Measurements from ENCODE around the gene OARD1.

OARD1 gene

GRCh38 chr6:41072836-41073202 is 663 bp upstream of the OARD1 start, which contains the start of gene NFYA:
TSS of gene NFYA (plus strand) at chr6:41072974. CDS start at chr6:41079090, 6,116 bp downstream.
- no peak for DNase-seq (ENCODE audit: low spot score)
- Histone ChIP-seq H3K4ac (ENCODE audit: low read length) (peak within 1 kb of the TSS; percentile 58), H2BK12ac (ENCODE audit: low read length) (peak within 1 kb of the TSS; percentile 49), H3K14ac (ENCODE audit: low read length) (peak within 1 kb of the TSS; percentile 79), H3K79me1 (ENCODE audit: low read depth, low read length) (peaks cover 3% of the 10 kb centered on the region), H3K36me3 (replicated peaks in 1 of 2; ENCODE audit: control insufficient read depth in 2 of 2, insufficient read depth in 2 of 2, low read length in 2 of 2) (peaks cover 2 to 29% of the 10 kb centered on the region in 2 donors), H4K8ac (ENCODE audit: low read depth, low read length) (peak within 1 kb of the TSS; percentile 19), H3K4me2 (ENCODE audit: insufficient read depth, low read length, poor library complexity, severe bottlenecking) (peak within 1 kb of the TSS; percentile 95), H3K27ac (replicated peaks; ENCODE audit: low read length) (peak within 1 kb of the TSS; percentile 99), H3K18ac (ENCODE audit: low read length) (peak within 1 kb of the TSS; percentile 98), H3K23ac (ENCODE audit: low read depth, low read length, poor library complexity) (peak within 1 kb of the TSS; percentile 87), H2AK5ac (ENCODE audit: low read depth, low read length) (peak within 1 kb of the TSS; percentile 97), H4K91ac (ENCODE audit: low read depth, low read length, poor library complexity) (no peak within 1 kb of the TSS), H2BK15ac (ENCODE audit: low read length) (no peak within 1 kb of the TSS), H3K27me3 (ENCODE audit: control insufficient read depth in 3 of 3, insufficient read depth in 3 of 3, low read depth in 1 of 3, low read length in 3 of 3) (no peaks in the 10 kb centered on the region), H3K4me3 (ENCODE audit: low read length in 2 of 2) (peak within 1 kb of the TSS; percentile 83 to 91), H3K9me3 (replicated peaks in 1 of 2; ENCODE audit: control insufficient read depth in 2 of 2, insufficient read depth in 1 of 2, low read depth in 1 of 2, low read length in 2 of 2) (no peaks in the 10 kb centered on the region), H3K4me1 (ENCODE audit: control insufficient read depth in 2 of 2, insufficient read depth in 1 of 2, low read depth in 1 of 2, low read length in 2 of 2) (peaks cover 6 to 9% of the 10 kb centered on the region in 2 donors), H3K9ac (ENCODE audit: low read depth, low read length, poor library complexity) (peak within 1 kb of the TSS; percentile 94), H2AFZ (ENCODE audit: low read length) (peak within 1 kb of the TSS; percentile 89), H2BK120ac (ENCODE audit: low read depth, low read length) (no peak within 1 kb of the TSS), H2BK5ac (ENCODE audit: low read length) (peak within 1 kb of the TSS; percentile 99)
- no CpG with 5 or more reads among the region's 37 CpGs for WGBS, 2 donors (ENCODE audit: extremely low coverage in 2 of 2, insufficient read length in 2 of 2, insufficient replicate concordance in 1 of 2)

- Histone ChIP-seq H2BK5ac (ENCODE audit: low read length) (peak overlapping the region; percentile 99), H3K27ac (replicated peaks; ENCODE audit: low read length) (peak overlapping the region; percentile 99), H3K18ac (ENCODE audit: low read length) (peak overlapping the region; percentile 98), H2BK15ac (ENCODE audit: low read length) (no peak overlapping the region), H3K27me3 (ENCODE audit: control insufficient read depth in 3 of 3, insufficient read depth in 3 of 3, low read depth in 1 of 3, low read length in 3 of 3) (no peaks in the 10 kb centered on the region), H3K79me1 (ENCODE audit: low read depth, low read length) (peaks cover 3% of the 10 kb centered on the region), H3K4me1 (ENCODE audit: control insufficient read depth in 2 of 2, insufficient read depth in 1 of 2, low read depth in 1 of 2, low read length in 2 of 2) (peaks cover 6 to 9% of the 10 kb centered on the region in 2 donors), H4K8ac (ENCODE audit: low read depth, low read length) (no peak overlapping the region), H3K4me3 (ENCODE audit: low read length in 2 of 2) (peak overlapping the region; percentile 83 to 91), H3K23ac (ENCODE audit: low read depth, low read length, poor library complexity) (peak overlapping the region; percentile 37), H2AFZ (ENCODE audit: low read length) (peak overlapping the region; percentile 89), H2BK120ac (ENCODE audit: low read depth, low read length) (no peak overlapping the region), H2BK12ac (ENCODE audit: low read length) (no peak overlapping the region), H3K4ac (ENCODE audit: low read length) (no peak overlapping the region), H3K9me3 (replicated peaks in 1 of 2; ENCODE audit: control insufficient read depth in 2 of 2, insufficient read depth in 1 of 2, low read depth in 1 of 2, low read length in 2 of 2) (no peaks in the 10 kb centered on the region), H2AK5ac (ENCODE audit: low read depth, low read length) (peak overlapping the region; percentile 20), H3K4me2 (ENCODE audit: insufficient read depth, low read length, poor library complexity, severe bottlenecking) (peak overlapping the region; percentile 95), H4K91ac (ENCODE audit: low read depth, low read length, poor library complexity) (no peak overlapping the region), H3K36me3 (replicated peaks in 1 of 2; ENCODE audit: control insufficient read depth in 2 of 2, insufficient read depth in 2 of 2, low read length in 2 of 2) (peaks cover 2 to 42% of the 10 kb centered on the region in 2 donors), H3K9ac (ENCODE audit: low read depth, low read length, poor library complexity) (peak overlapping the region; percentile 86), H3K14ac (ENCODE audit: low read length) (no peak overlapping the region)
- WGBS, 2 donors (ENCODE audit: extremely low coverage in 2 of 2, insufficient read length in 2 of 2, insufficient replicate concordance in 1 of 2), result no CpG with 5 or more reads among the region's 16 CpGs
- no peak for DNase-seq (ENCODE audit: low spot score)
These were observed 644 bp downstream of the OARD1 start for GRCh38 chr6:41071501-41071922.

GRCh38 chr6:41066867-41067304 is 5.3 kb downstream of the OARD1 start:
- Histone ChIP-seq H3K4me2 (ENCODE audit: insufficient read depth, low read length, poor library complexity, severe bottlenecking) (no peak overlapping the region), H3K14ac (ENCODE audit: low read length) (no peak overlapping the region), H3K4ac (ENCODE audit: low read length) (no peak overlapping the region), H3K36me3 (replicated peaks in 1 of 2; ENCODE audit: control insufficient read depth in 2 of 2, insufficient read depth in 2 of 2, low read length in 2 of 2) (peaks cover 5 to 82% of the 10 kb centered on the region in 2 donors), H3K9me3 (replicated peaks in 1 of 2; ENCODE audit: control insufficient read depth in 2 of 2, insufficient read depth in 1 of 2, low read depth in 1 of 2, low read length in 2 of 2) (no peaks in the 10 kb centered on the region), H3K9ac (ENCODE audit: low read depth, low read length, poor library complexity) (no peak overlapping the region), H3K27ac (replicated peaks; ENCODE audit: low read length) (no peak overlapping the region), H2BK15ac (ENCODE audit: low read length) (no peak overlapping the region), H3K23ac (ENCODE audit: low read depth, low read length, poor library complexity) (no peak overlapping the region), H4K8ac (ENCODE audit: low read depth, low read length) (no peak overlapping the region), H2AFZ (ENCODE audit: low read length) (no peak overlapping the region), H2BK5ac (ENCODE audit: low read length) (no peak overlapping the region), H3K4me3 (ENCODE audit: low read length in 2 of 2) (no peak overlapping the region), H4K91ac (ENCODE audit: low read depth, low read length, poor library complexity) (no peak overlapping the region), H3K18ac (ENCODE audit: low read length) (no peak overlapping the region), H2BK12ac (ENCODE audit: low read length) (no peak overlapping the region), H2AK5ac (ENCODE audit: low read depth, low read length) (no peak overlapping the region), H3K79me1 (ENCODE audit: low read depth, low read length) (no peaks in the 10 kb centered on the region), H3K27me3 (ENCODE audit: control insufficient read depth in 3 of 3, insufficient read depth in 3 of 3, low read depth in 1 of 3, low read length in 3 of 3) (no peaks in the 10 kb centered on the region), H2BK120ac (ENCODE audit: low read depth, low read length) (no peak overlapping the region), H3K4me1 (ENCODE audit: control insufficient read depth in 2 of 2, insufficient read depth in 1 of 2, low read depth in 1 of 2, low read length in 2 of 2) (peaks cover 0 to 4% of the 10 kb centered on the region in 2 donors)
- DNase-seq (ENCODE audit: low spot score), result peak; percentile 63
- WGBS, 2 donors (ENCODE audit: extremely low coverage in 2 of 2, insufficient read length in 2 of 2, insufficient replicate concordance in 1 of 2), result no CpG with 5 or more reads among the region's 3 CpGs

- H2BK15ac ChIP-seq (ENCODE audit: low read length), result no peak overlapping the region
- H4K91ac ChIP-seq (ENCODE audit: low read depth, low read length, poor library complexity), result no peak overlapping the region
- H3K4ac ChIP-seq (ENCODE audit: low read length), result no peak overlapping the region
- no peak overlapping the region for H3K14ac ChIP-seq (ENCODE audit: low read length)
- H3K36me3 ChIP-seq (replicated peaks in 1 of 2; ENCODE audit: control insufficient read depth in 2 of 2, insufficient read depth in 2 of 2, low read length in 2 of 2), result peaks cover 5 to 92% of the 10 kb centered on the region in 2 donors
- no peak overlapping the region for H3K4me3 ChIP-seq (ENCODE audit: low read length in 2 of 2)
- no peak for DNase-seq (ENCODE audit: low spot score)
- H3K27ac ChIP-seq (replicated peaks; ENCODE audit: low read length), result no peak overlapping the region
- H2AFZ ChIP-seq (ENCODE audit: low read length), result no peak overlapping the region
- no peak overlapping the region for H4K8ac ChIP-seq (ENCODE audit: low read depth, low read length)
- H3K9ac ChIP-seq (ENCODE audit: low read depth, low read length, poor library complexity), result no peak overlapping the region
- peaks cover 0 to 2% of the 10 kb centered on the region in 2 donors for H3K4me1 ChIP-seq (ENCODE audit: control insufficient read depth in 2 of 2, insufficient read depth in 1 of 2, low read depth in 1 of 2, low read length in 2 of 2)
- H3K18ac ChIP-seq (ENCODE audit: low read length), result no peak overlapping the region
- no peaks in the 10 kb centered on the region for H3K9me3 ChIP-seq (replicated peaks in 1 of 2; ENCODE audit: control insufficient read depth in 2 of 2, insufficient read depth in 1 of 2, low read depth in 1 of 2, low read length in 2 of 2)
- no peak overlapping the region for H3K4me2 ChIP-seq (ENCODE audit: insufficient read depth, low read length, poor library complexity, severe bottlenecking)
- no peak overlapping the region for H2BK5ac ChIP-seq (ENCODE audit: low read length)
- H2BK120ac ChIP-seq (ENCODE audit: low read depth, low read length), result no peak overlapping the region
- no peak overlapping the region for H2AK5ac ChIP-seq (ENCODE audit: low read depth, low read length)
- H2BK12ac ChIP-seq (ENCODE audit: low read length), result no peak overlapping the region
- no peaks in the 10 kb centered on the region for H3K79me1 ChIP-seq (ENCODE audit: low read depth, low read length)
- no peaks in the 10 kb centered on the region for H3K27me3 ChIP-seq (ENCODE audit: control insufficient read depth in 3 of 3, insufficient read depth in 3 of 3, low read depth in 1 of 3, low read length in 3 of 3)
- no CpG with 5 or more reads among the region's 2 CpGs for WGBS, 2 donors (ENCODE audit: extremely low coverage in 2 of 2, insufficient read length in 2 of 2, insufficient replicate concordance in 1 of 2)
- H3K23ac ChIP-seq (ENCODE audit: low read depth, low read length, poor library complexity), result no peak overlapping the region
These were observed 6.6 kb downstream of the OARD1 start for GRCh38 chr6:41065550-41066026.
